Fibroblast of lung (primary cell): ENCODE data around the gene MRPS2. TPM values are rescaled to one million over a fixed set of nuclear protein-coding genes. Genes with fewer than 3 reads are reported as not detected.

Experiments used
- DNase-seq, 2 donors: peaks; one replicate each; pipeline versions ENCODE4 v3.0.0 to v3.0.0-alpha.2; 2010; ENCODE audit warnings: low read depth in 2 of 2
- H2AFZ ChIP-seq: 2 replicates; pipeline ENCODE4 v1.5.1; 2012; ENCODE audit warnings: low read length, control low read depth, inconsistent platforms
- H3K27ac ChIP-seq: 2 replicates; pipeline ENCODE4 v1.5.1; 2011; ENCODE audit warnings: low read length, control low read depth; ENCODE audit not compliant: insufficient read depth
- H3K27me3 ChIP-seq: 2 replicates; pipeline ENCODE4 v1.5.1; 2011; ENCODE audit warnings: mild to moderate bottlenecking, low read length; ENCODE audit not compliant: control insufficient read depth, insufficient read depth
- H3K36me3 ChIP-seq: 2 replicates; pipeline ENCODE4 v1.5.1; 2011; ENCODE audit warnings: low read length; ENCODE audit not compliant: control insufficient read depth, insufficient read depth
- H3K4me1 ChIP-seq: 2 replicates; pipeline ENCODE4 v1.5.1; 2011; ENCODE audit warnings: low read length; ENCODE audit not compliant: control insufficient read depth, insufficient read depth; ENCODE audit errors: extremely low read depth
- H3K4me2 ChIP-seq: 2 replicates; pipeline ENCODE4 v1.5.1; 2011; ENCODE audit warnings: low read length, control low read depth; ENCODE audit not compliant: insufficient read depth; ENCODE audit errors: extremely low read depth
- H3K4me3 ChIP-seq, 4 experiments: fragments of 200-600 bp in 1 of 4; sonication (generic) in 1 of 4; replicated peaks in 1 of 4; 2 replicates each; pipeline ENCODE4 v1.5.1; 2011 to 2016; ENCODE audit warnings: low read length in 4 of 4, low read depth in 3 of 4, mild to moderate bottlenecking in 3 of 4, control low read depth in 2 of 4, inconsistent platforms in 1 of 4, mixed read lengths in 1 of 4; ENCODE audit not compliant: insufficient read depth in 1 of 4; ENCODE audit errors: control extremely low read depth in 1 of 4
- H3K79me2 ChIP-seq: 2 replicates; pipeline ENCODE4 v1.5.1; 2012; ENCODE audit warnings: mild to moderate bottlenecking, low read length, inconsistent platforms; ENCODE audit not compliant: control insufficient read depth, insufficient read depth
- H3K9ac ChIP-seq: 2 replicates; pipeline ENCODE4 v1.5.1; 2011; ENCODE audit warnings: mild to moderate bottlenecking, low read length, control low read depth; ENCODE audit not compliant: insufficient read depth
- H3K9me3 ChIP-seq: 2 replicates; pipeline ENCODE4 v1.5.1; 2012; ENCODE audit warnings: low read depth, low read length; ENCODE audit not compliant: control insufficient read depth, insufficient read depth
- H4K20me1 ChIP-seq: 2 replicates; pipeline ENCODE4 v1.5.1; 2011; ENCODE audit warnings: low read length; ENCODE audit not compliant: control insufficient read depth, insufficient read depth; ENCODE audit errors: extremely low read depth
- EZH2 ChIP-seq: IDR thresholded peaks from 2 replicates; pipeline ENCODE4 v1.5.1; 2012; ENCODE audit warnings: low read length, control low read depth, mild to moderate bottlenecking; ENCODE audit errors: missing control alignments
- polyA plus RNA-seq, 2 donors: library from polyadenylated mRNA; depleted of rRNA in 1 of 2; stranded (reverse) in 1 of 2; unstranded in 1 of 2; fragments of >200 nt; gene quantifications; 2 replicates each; pipeline ENCODE4 v1.2.1, GENCODE V29; 2011 to 2012; ENCODE audit warnings: missing spikeins in 1 of 2
- total RNA-seq: library from RNA; depleted of rRNA; stranded (reverse); fragments of >200 nt; gene quantifications from 2 replicates; pipeline ENCODE4 v1.2.1, GENCODE V29; 2014
- TF ChIP-seq, protein P1 (sequence below), 2 donors: IDR thresholded peaks in 1 of 2; conservative IDR thresholded peaks in 1 of 2; 1 replicate in 1 of 2; 2 replicates in 1 of 2; pipeline ENCODE4 v1.5.1; 2011 to 2012; ENCODE audit warnings: low read length in 2 of 2, control low read depth in 1 of 2, inconsistent platforms in 1 of 2, low read depth in 1 of 2, mild to moderate bottlenecking in 1 of 2

The MRPS2 gene
- total and polyA plus RNA-seq, 2 donors (not counting 1 experiment from before 2014, with no cell fraction given): 10.4 to 43.6 TPM

DNA sequence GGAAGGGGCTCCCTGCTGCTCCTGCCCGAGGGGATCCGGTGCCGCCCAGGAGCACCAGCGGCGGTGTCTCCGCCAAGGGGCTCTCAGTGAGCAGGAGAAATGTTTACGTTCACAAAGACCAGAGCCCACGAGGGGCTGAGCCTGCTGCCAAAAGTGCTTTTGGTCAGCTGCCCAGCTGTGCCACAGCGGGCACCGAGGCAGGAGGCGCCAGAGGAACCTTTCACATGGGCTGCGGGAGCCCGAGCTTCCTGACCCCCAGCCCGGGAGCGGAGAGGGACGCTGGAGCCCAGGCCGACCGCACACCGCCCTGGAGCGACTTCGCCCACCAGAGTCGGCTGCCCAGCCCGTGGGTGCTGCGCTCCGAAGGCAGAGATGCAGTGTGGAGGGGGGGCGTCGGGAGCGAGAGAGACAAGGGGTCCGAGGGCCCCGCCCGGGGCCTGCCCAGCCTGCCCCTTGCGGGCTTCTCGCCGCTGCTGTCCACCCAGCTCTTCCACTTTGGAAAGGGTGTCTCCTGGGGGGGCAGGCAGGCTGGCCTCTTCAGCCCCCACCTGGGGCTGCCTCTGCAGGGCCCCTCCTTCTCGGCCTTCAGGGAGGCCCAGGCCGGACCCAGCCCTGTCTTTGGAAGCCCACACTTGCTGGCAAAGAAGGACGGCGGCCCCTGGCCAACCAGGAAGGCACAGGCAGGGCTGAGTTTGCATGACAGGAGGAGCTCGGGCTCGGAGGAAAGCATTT is 13.0 kb upstream of the MRPS2 start:
- Histone ChIP-seq H3K27me3 (no peaks in the 10 kb centered on the region), H2AFZ (no peak overlapping the region), H3K27ac (no peak overlapping the region), H3K79me2 (no peaks in the 10 kb centered on the region), H3K36me3 (peaks cover 3% of the 10 kb centered on the region), H3K4me1 (no peaks in the 10 kb centered on the region), H3K4me2 (no peak overlapping the region), H3K4me3 (no peak overlapping the region), H3K9ac (no peak overlapping the region), H3K9me3 (no peaks in the 10 kb centered on the region), H4K20me1 (no peaks in the 10 kb centered on the region)
- no peak for DNase-seq
- no peak for TF ChIP-seq EZH2
- TF ChIP-seq, protein P1, sequence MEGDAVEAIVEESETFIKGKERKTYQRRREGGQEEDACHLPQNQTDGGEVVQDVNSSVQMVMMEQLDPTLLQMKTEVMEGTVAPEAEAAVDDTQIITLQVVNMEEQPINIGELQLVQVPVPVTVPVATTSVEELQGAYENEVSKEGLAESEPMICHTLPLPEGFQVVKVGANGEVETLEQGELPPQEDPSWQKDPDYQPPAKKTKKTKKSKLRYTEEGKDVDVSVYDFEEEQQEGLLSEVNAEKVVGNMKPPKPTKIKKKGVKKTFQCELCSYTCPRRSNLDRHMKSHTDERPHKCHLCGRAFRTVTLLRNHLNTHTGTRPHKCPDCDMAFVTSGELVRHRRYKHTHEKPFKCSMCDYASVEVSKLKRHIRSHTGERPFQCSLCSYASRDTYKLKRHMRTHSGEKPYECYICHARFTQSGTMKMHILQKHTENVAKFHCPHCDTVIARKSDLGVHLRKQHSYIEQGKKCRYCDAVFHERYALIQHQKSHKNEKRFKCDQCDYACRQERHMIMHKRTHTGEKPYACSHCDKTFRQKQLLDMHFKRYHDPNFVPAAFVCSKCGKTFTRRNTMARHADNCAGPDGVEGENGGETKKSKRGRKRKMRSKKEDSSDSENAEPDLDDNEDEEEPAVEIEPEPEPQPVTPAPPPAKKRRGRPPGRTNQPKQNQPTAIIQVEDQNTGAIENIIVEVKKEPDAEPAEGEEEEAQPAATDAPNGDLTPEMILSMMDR (conservative IDR thresholded peaks at IDR 0.05 in 1 of 2, IDR thresholded peaks at IDR 0.05 in 1 of 2; ENCODE audit: low read depth in 1 of 2, low read length in 2 of 2): no peak

- H3K27ac ChIP-seq: no peak overlapping the region
- H3K4me1 ChIP-seq: no peaks in the 10 kb centered on the region
- H3K27me3 ChIP-seq: no peaks in the 10 kb centered on the region
These were observed 12.5 kb upstream of the MRPS2 start for GRCh38 chr9:135488013-135488330.

GRCh38 chr9:135488527-135488926 is 12.0 kb upstream of the MRPS2 start:
- H3K27ac ChIP-seq: no peak overlapping the region
- H2AFZ ChIP-seq: no peak overlapping the region
- H3K36me3 ChIP-seq: peaks cover 3% of the 10 kb centered on the region
- no peak overlapping the region for H3K4me2 ChIP-seq
- TF ChIP-seq, protein P1 (conservative IDR thresholded peaks at IDR 0.05 in 1 of 2, IDR thresholded peaks at IDR 0.05 in 1 of 2; ENCODE audit: low read depth in 1 of 2, low read length in 2 of 2): no peak
- TF ChIP-seq EZH2: no peak
- H3K4me1 ChIP-seq: no peaks in the 10 kb centered on the region
- no peak for DNase-seq
- no peak overlapping the region for H3K4me3 ChIP-seq
- H3K9ac ChIP-seq: no peak overlapping the region
- no peaks in the 10 kb centered on the region for H3K79me2 ChIP-seq
- H3K9me3 ChIP-seq: no peaks in the 10 kb centered on the region
- no peaks in the 10 kb centered on the region for H3K27me3 ChIP-seq
- H4K20me1 ChIP-seq: no peaks in the 10 kb centered on the region

More at GRCh38 chr9:135488013-135488330, 12.5 kb upstream of the MRPS2 start:
- no peak for DNase-seq
- H3K4me3 ChIP-seq: no peak overlapping the region
- no peaks in the 10 kb centered on the region for H4K20me1 ChIP-seq
- H2AFZ ChIP-seq: no peak overlapping the region
- no peak overlapping the region for H3K9ac ChIP-seq
- no peaks in the 10 kb centered on the region for H3K79me2 ChIP-seq
- H3K4me2 ChIP-seq: no peak overlapping the region
- H3K36me3 ChIP-seq: peaks cover 3% of the 10 kb centered on the region
- TF ChIP-seq, protein P1 (conservative IDR thresholded peaks at IDR 0.05 in 1 of 2, IDR thresholded peaks at IDR 0.05 in 1 of 2; ENCODE audit: low read depth in 1 of 2, low read length in 2 of 2): no peak
- no peak for TF ChIP-seq EZH2
- H3K9me3 ChIP-seq: no peaks in the 10 kb centered on the region
